Measurements from ENCODE around the gene TNFRSF13B. TPM values are rescaled to one million over a fixed set of nuclear protein-coding genes. Genes with fewer than 3 reads are reported as not detected.

TNFRSF13B gene
- total RNA-seq, 1 donor from 2014 or later, result not detected

- DNase-seq (ENCODE audit: low spot score, unreplicated experiment), result no peak
- Mint-ChIP-seq H3K4me1 (ENCODE audit: low read depth) (no peaks in the 10 kb centered on the region), H3K9me3 (ENCODE audit: low read depth) (no peaks in the 10 kb centered on the region), H3K36me3 (ENCODE audit: insufficient read depth) (no peaks in the 10 kb centered on the region), H3K27ac (no peak overlapping the region), H3K27me3 (no peaks in the 10 kb centered on the region), H3K4me3 (ENCODE audit: low read depth) (no peak overlapping the region)
- TF ChIP-seq CTCF (IDR thresholded peaks at IDR 0.05; ENCODE audit: unreplicated experiment), result no peak
These were observed 40.4 kb downstream of the TNFRSF13B start for GRCh38 chr17:16931318-16932060.

- no peak for TF ChIP-seq CTCF (IDR thresholded peaks at IDR 0.05; ENCODE audit: unreplicated experiment)
- Mint-ChIP-seq H3K27me3 (no peaks in the 10 kb centered on the region), H3K27ac (no peak overlapping the region), H3K9me3 (ENCODE audit: low read depth) (no peaks in the 10 kb centered on the region), H3K4me3 (ENCODE audit: low read depth) (no peak overlapping the region), H3K4me1 (ENCODE audit: low read depth) (no peaks in the 10 kb centered on the region), H3K36me3 (ENCODE audit: insufficient read depth) (no peaks in the 10 kb centered on the region)
- no peak for DNase-seq (ENCODE audit: low spot score, unreplicated experiment)
These were observed 41.2 kb downstream of the TNFRSF13B start for GRCh38 chr17:16930571-16931317.

- Mint-ChIP-seq H3K4me3 (ENCODE audit: low read depth) (no peak overlapping the region), H3K9me3 (ENCODE audit: low read depth) (no peaks in the 10 kb centered on the region), H3K4me1 (ENCODE audit: low read depth) (no peaks in the 10 kb centered on the region), H3K27ac (no peak overlapping the region), H3K27me3 (peaks cover under 1% of the 10 kb centered on the region), H3K36me3 (ENCODE audit: insufficient read depth) (no peaks in the 10 kb centered on the region)
- no peak for TF ChIP-seq CTCF (IDR thresholded peaks at IDR 0.05; ENCODE audit: unreplicated experiment)
- DNase-seq (ENCODE audit: low spot score, unreplicated experiment), result no peak
These were observed 42.0 kb downstream of the TNFRSF13B start for GRCh38 chr17:16929757-16930520.

- no peaks in the 10 kb centered on the region for H3K4me1 Mint-ChIP-seq (ENCODE audit: low read depth)
- H3K36me3 Mint-ChIP-seq (ENCODE audit: insufficient read depth), result no peaks in the 10 kb centered on the region
- no peak overlapping the region for H3K4me3 Mint-ChIP-seq (ENCODE audit: low read depth)
- no peaks in the 10 kb centered on the region for H3K9me3 Mint-ChIP-seq (ENCODE audit: low read depth)
- H3K27ac Mint-ChIP-seq, result no peak overlapping the region
- DNase-seq (ENCODE audit: low spot score, unreplicated experiment), result no peak
- no peak for TF ChIP-seq CTCF (IDR thresholded peaks at IDR 0.05; ENCODE audit: unreplicated experiment)
- peaks cover 2% of the 10 kb centered on the region for H3K27me3 Mint-ChIP-seq
These were observed 42.8 kb downstream of the TNFRSF13B start for GRCh38 chr17:16929035-16929680.

Data from progenitor cell of endocrine pancreas (in vitro differentiated cells).